Calu3 (cell line): ENCODE results near the gene ZFP36. TPM values are rescaled to one million over a fixed set of nuclear protein-coding genes. Genes with fewer than 3 reads are reported as not detected.

ENCODE experiments used
- BruUV-seq: library from RNA; stranded (reverse); fragments of 400-500 nt; replicated peaks from 2 replicates; lab custom pipeline; 2021; lab: Mats Ljungman, UMichigan
- CTCF ChIA-PET: fragments of 300-600 bp; sonication (Branson Sonifier 250); formaldehyde crosslinking; loops from one replicate; lab custom pipeline; 2022; ENCODE audit warnings: antibody characterized with exemption; lab: Charles Lee
- DNase-seq: peaks from one replicate; pipeline ENCODE4 v3.0.0; 2022
- H3K27ac Mint-ChIP-seq: one replicate; pipeline ENCODE4 v1.8.0; 2022; ENCODE audit warnings: mixed read lengths; ENCODE audit not compliant: unreplicated experiment
- H3K27me3 Mint-ChIP-seq: one replicate; pipeline ENCODE4 v1.8.0; 2022; ENCODE audit warnings: mixed read lengths; ENCODE audit not compliant: unreplicated experiment
- H3K36me3 Mint-ChIP-seq: one replicate; pipeline ENCODE4 v1.8.0; 2022; ENCODE audit warnings: mild to moderate bottlenecking, moderate library complexity, mixed read lengths; ENCODE audit not compliant: insufficient read depth, unreplicated experiment
- H3K4me1 Mint-ChIP-seq: one replicate; pipeline ENCODE4 v1.8.0; 2022; ENCODE audit warnings: mild to moderate bottlenecking, low read depth, mixed read lengths; ENCODE audit not compliant: unreplicated experiment
- H3K4me3 Mint-ChIP-seq: one replicate; pipeline ENCODE4 v1.8.0; 2022; ENCODE audit warnings: mild to moderate bottlenecking, low read depth, moderate library complexity, mixed read lengths; ENCODE audit not compliant: unreplicated experiment
- H3K9me3 Mint-ChIP-seq: one replicate; pipeline ENCODE4 v1.8.0; 2022; ENCODE audit warnings: low read depth, mixed read lengths; ENCODE audit not compliant: unreplicated experiment
- CTCF ChIP-seq: fragments of 200-600 bp; IDR thresholded peaks from one replicate; pipeline ENCODE4 v1.8.0; 2022; ENCODE audit warnings: antibody characterized with exemption; ENCODE audit not compliant: unreplicated experiment
- intact Hi-C: fragments of 100-400 bp; cut with micrococcal nuclease; formaldehyde crosslinking; loops from one replicate; pipeline ENCODE4 v1.10.0; 2022; ENCODE audit not compliant: unreplicated experiment
- total RNA-seq: library from RNA; stranded (reverse); gene quantifications from 2 replicates; pipeline ENCODE4 v1.2.3, GENCODE V29; 2022

ZFP36 gene
- total RNA-seq, 1 experiment from 2014 or later = 70.8 TPM

DNA sequence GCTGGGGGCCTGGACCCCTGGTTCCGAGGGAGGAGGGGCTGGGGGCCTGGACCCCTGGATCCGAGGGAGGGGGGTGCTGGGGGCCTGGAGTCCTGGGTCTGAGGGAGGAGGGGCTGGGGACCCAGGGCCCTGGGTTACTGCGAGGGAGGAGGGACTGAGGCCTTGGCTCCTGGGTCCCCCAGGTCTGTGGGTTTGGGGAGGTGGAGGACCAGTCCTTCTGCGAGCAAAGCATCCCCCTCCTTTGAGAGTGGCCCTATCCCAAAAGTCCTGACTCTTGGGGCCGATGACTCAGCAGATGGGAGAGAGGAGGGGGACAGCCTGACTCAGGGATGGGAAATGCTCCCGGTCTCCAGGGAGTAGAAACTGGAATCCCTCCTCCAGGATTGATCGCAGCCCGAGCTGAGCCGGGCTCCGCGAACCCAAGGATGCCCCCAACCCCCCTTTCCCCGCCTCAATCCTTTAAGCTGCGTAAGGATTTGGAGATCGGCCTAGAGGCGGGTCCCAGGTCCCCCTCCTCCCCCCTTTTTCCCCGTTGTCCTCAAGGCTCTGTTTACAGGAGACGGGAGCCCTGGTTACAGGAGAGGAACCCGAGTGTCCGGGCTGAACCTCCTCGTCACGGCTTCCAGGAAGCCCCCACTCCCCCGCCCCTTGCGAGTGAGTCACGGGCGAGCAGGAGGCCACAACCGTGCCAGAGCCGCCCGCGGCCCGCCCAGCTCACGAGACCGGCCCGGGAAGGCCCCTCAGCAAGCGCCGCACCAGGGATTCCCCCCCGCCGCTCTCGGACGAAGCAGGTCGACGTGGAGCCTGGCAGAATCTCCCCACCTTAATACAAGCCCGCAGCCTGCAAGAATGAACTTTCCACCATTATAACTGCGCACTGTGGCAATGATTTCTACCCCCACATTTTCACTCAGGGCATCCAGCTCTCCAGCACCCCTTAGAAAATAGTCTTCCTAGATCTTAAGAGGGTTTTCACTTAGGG is 3.0 kb upstream of the ZFP36 start:
- H3K27me3 Mint-ChIP-seq = no peaks in the 10 kb centered on the region
- intact Hi-C loops = no loop called here
- TF ChIP-seq CTCF = no peak
- no peaks in the 10 kb centered on the region for H3K9me3 Mint-ChIP-seq
- peak; percentile 99 for DNase-seq
- no TSS peak for BruUV-seq
- CTCF ChIA-PET = interaction anchor here (0.7 to 2.2 kb wide), 3 partner anchors 8 to 59 kb away, joined by 3 to 10 read pairs (median 3); partner anchors contain the start of gene PLEKHG2
- peaks cover 68% of the 10 kb centered on the region for H3K4me1 Mint-ChIP-seq
- peak overlapping the region; percentile 94 for H3K27ac Mint-ChIP-seq
- H3K4me3 Mint-ChIP-seq = peak overlapping the region; percentile 73
- peaks cover 95% of the 10 kb centered on the region for H3K36me3 Mint-ChIP-seq

- Mint-ChIP-seq H3K9me3 (no peaks in the 10 kb centered on the region), H3K4me3 (peak overlapping the region; percentile 19), H3K27me3 (no peaks in the 10 kb centered on the region), H3K27ac (peak overlapping the region; percentile 94), H3K4me1 (peaks cover 63% of the 10 kb centered on the region), H3K36me3 (peaks cover 98% of the 10 kb centered on the region)
- CTCF ChIA-PET = interaction anchor here (0.7 kb wide), 1 partner anchor 63 kb away, joined by 3 read pairs; no protein-coding TSS in a partner anchor
- BruUV-seq = no TSS peak
- no peak for DNase-seq
- intact Hi-C loops = no loop called here
- TF ChIP-seq CTCF = no peak
These were observed 1.2 kb upstream of the ZFP36 start for GRCh38 chr19:39405261-39405957.

GRCh38 chr19:39405958-39406655 is 540 bp upstream of the ZFP36 start:
- CTCF ChIA-PET = interaction anchor here (2.4 kb wide), 1 partner anchor 8 kb away, joined by 11 read pairs; no protein-coding TSS in a partner anchor
- Mint-ChIP-seq H3K27me3 (no peaks in the 10 kb centered on the region), H3K4me3 (peak overlapping the region; percentile 77), H3K4me1 (peaks cover 64% of the 10 kb centered on the region), H3K36me3 (peaks cover 100% of the 10 kb centered on the region), H3K9me3 (no peaks in the 10 kb centered on the region), H3K27ac (peak overlapping the region; percentile 94)
- intact Hi-C loops = no loop called here
- BruUV-seq = no TSS peak
- no peak for DNase-seq
- no peak for TF ChIP-seq CTCF

GRCh38 chr19:39407410-39407659 is 688 bp downstream of the ZFP36 start:
- CTCF ChIA-PET = interaction anchor here (0.6 to 2.4 kb wide), 3 partner anchors 9 to 16 kb away, joined by 3 to 11 read pairs (median 8); partner anchors contain the start of genes MED29 and PAF1
- intact Hi-C loops = no loop called here
- BruUV-seq = no TSS peak
- Mint-ChIP-seq H3K27ac (peak overlapping the region; percentile 94), H3K27me3 (no peaks in the 10 kb centered on the region), H3K9me3 (no peaks in the 10 kb centered on the region), H3K4me1 (peaks cover 62% of the 10 kb centered on the region), H3K36me3 (peaks cover 100% of the 10 kb centered on the region), H3K4me3 (peak overlapping the region; percentile 77)
- TF ChIP-seq CTCF = no peak
- DNase-seq = no peak
